Esophagus squamous epithelium (tissue), 5 donors: ENCODE measurements around the gene ATG9B. TPM values are rescaled to one million over a fixed set of nuclear protein-coding genes. Genes with fewer than 3 reads are reported as not detected.
A peak's percentile ranks its signal among the peaks of the same experiment; 100 is the strongest.

Source experiments
- DNase-seq: peaks from one replicate; lab custom pipeline; 2025; lab: John Stamatoyannopoulos, UW
- H3K27ac ChIP-seq, 4 donors: fragments of 200-600 bp; sonication (generic); one replicate each; pipeline ENCODE4 v1.5.1; 2016 to 2019; ENCODE audit warnings: mild to moderate bottlenecking in 1 of 4
- H3K27me3 ChIP-seq, 4 donors: fragments of 200-600 bp; sonication (generic); 1 replicate in 3 of 4; 2 replicates in 1 of 4; pipeline versions ENCODE4 v1.5.1 to v1.6.0; 2017 to 2021; ENCODE audit warnings: antibody characterized with exemption in 1 of 4
- H3K36me3 ChIP-seq, 3 donors: fragments of 200-600 bp; sonication (generic); one replicate each; pipeline ENCODE4 v1.5.1; 2016 to 2019
- H3K4me1 ChIP-seq, 3 donors: fragments of 200-600 bp; sonication (generic); one replicate each; pipeline ENCODE4 v1.5.1; 2017 to 2019
- H3K4me3 ChIP-seq, 4 donors: fragments of 200-600 bp; sonication (generic); 1 replicate in 3 of 4; 2 replicates in 1 of 4; pipeline ENCODE4 v1.5.1; 2016 to 2019; ENCODE audit warnings: mild to moderate bottlenecking in 2 of 4, moderate library complexity in 1 of 4
- H3K9me3 ChIP-seq, 3 donors: fragments of 200-600 bp; sonication (generic); one replicate each; pipeline ENCODE4 v1.5.1; 2016 to 2019
- CTCF ChIP-seq, 6 experiments: fragments of 450-650 bp in 4 of 6; fragments of 200-600 bp in 2 of 6; sonication (generic) in 2 of 6; IDR thresholded peaks; one replicate each; pipeline ENCODE4 v1.5.1; 2016 to 2019; ENCODE audit warnings: antibody characterized with exemption in 6 of 6, mild to moderate bottlenecking in 4 of 6, moderate library complexity in 4 of 6
- POLR2A ChIP-seq, 4 donors: fragments of 450-650 bp; IDR thresholded peaks; one replicate each; pipeline ENCODE4 v1.6.1; 2017; ENCODE audit warnings: antibody characterized with exemption in 4 of 4, mild to moderate bottlenecking in 4 of 4, moderate library complexity in 3 of 4
- WGBS, 2 donors: methylation state at CpG; one replicate each; pipeline ENCODE4 v1.1.5; 2018; 5-methylcytosine and 5-hydroxymethylcytosine counted together
- intact Hi-C: fragments of 100-400 bp; cut with DNase I; formaldehyde crosslinking; loops from one replicate; pipeline ENCODE4 v1.15.0; 2022
- total RNA-seq, 4 donors: library from RNA; depleted of rRNA; stranded (reverse); fragments of >200 nt; gene quantifications; one replicate each; pipeline ENCODE4 v1.1.0, GENCODE V29; 2016
- donor health status: DM: yes; HTN: yes; CAD: no.

Gene ATG9B
- total RNA-seq, 4 donors from 2014 or later, result 1.5 to 45.2 (median 12.8) TPM

GRCh38 chr7:151061213-151062110 is 37.2 kb upstream of the ATG9B start:
- DNase-seq, result no peak

GRCh38 chr7:151060416-151061212 is 36.3 kb upstream of the ATG9B start:
- Histone ChIP-seq H3K4me3 (peak overlapping the region; percentile 56 to 87 (median 82)), H3K9me3 (no peaks in the 10 kb centered on the region), H3K27me3 (no peaks in the 10 kb centered on the region), H3K36me3 (peaks cover 10 to 37% (median 18%) of the 10 kb centered on the region in 3 donors), H3K27ac (peak overlapping the region; percentile 85 to 99 (median 96)), H3K4me1 (peaks cover 42 to 68% (median 60%) of the 10 kb centered on the region in 3 donors)
- 14 to 18% methylated on average over 3 to 7 of the region's 21 CpGs for WGBS, 2 donors
- DNase-seq, result no peak
- no peak for TF ChIP-seq POLR2A (IDR thresholded peaks at IDR 0.05)
- no peak for TF ChIP-seq CTCF (IDR thresholded peaks at IDR 0.05)
- intact Hi-C loops, result no loop called here

More at GRCh38 chr7:151061213-151062110, 37.2 kb upstream of the ATG9B start:
- peak overlapping the region in 2 of 4 donors; percentile 76 to 87 for H3K4me3 ChIP-seq
- H3K36me3 ChIP-seq, result peaks cover 10 to 45% (median 25%) of the 10 kb centered on the region in 3 donors
- TF ChIP-seq POLR2A (IDR thresholded peaks at IDR 0.05) (no peak), CTCF (IDR thresholded peaks at IDR 0.05) (no peak)
- intact Hi-C loops, result no loop called here
- H3K27me3 ChIP-seq, result no peaks in the 10 kb centered on the region
- H3K27ac ChIP-seq, result peak overlapping the region in 3 of 4 donors; percentile 96 to 99 (median 97)
- no peaks in the 10 kb centered on the region for H3K9me3 ChIP-seq
- peaks cover 42 to 66% (median 58%) of the 10 kb centered on the region in 3 donors for H3K4me1 ChIP-seq
- WGBS, 2 donors, result 62 to 63% methylated on average over 20 to 23 of the region's 33 CpGs

GRCh38 chr7:151060113-151060415 is 35.8 kb upstream of the ATG9B start:
- peaks cover 8 to 31% (median 12%) of the 10 kb centered on the region in 3 donors for H3K36me3 ChIP-seq
- no peaks in the 10 kb centered on the region for H3K27me3 ChIP-seq
- no peaks in the 10 kb centered on the region for H3K9me3 ChIP-seq
- intact Hi-C loops, result no loop called here
- WGBS, 2 donors, result 0 to 1% methylated on average over 9 to 10 of the region's 17 CpGs
- TF ChIP-seq CTCF (IDR thresholded peaks at IDR 0.05) (no peak), POLR2A (IDR thresholded peaks at IDR 0.05) (no peak)
- H3K4me3 ChIP-seq, result peak overlapping the region; percentile 56 to 87 (median 82)
- H3K4me1 ChIP-seq, result peaks cover 42 to 68% (median 60%) of the 10 kb centered on the region in 3 donors
- H3K27ac ChIP-seq, result peak overlapping the region; percentile 85 to 99 (median 96)
- no peak for DNase-seq

GRCh38 chr7:151059367-151060112 is 35.2 kb upstream of the ATG9B start, which contains the start of gene SLC4A2:
SLC4A2 (plus strand) TSS chr7:151059589; CDS start chr7:151061988, 2,399 bp downstream.
- Histone ChIP-seq H3K27me3 (no peaks in the 10 kb centered on the region), H3K9me3 (no peaks in the 10 kb centered on the region), H3K4me1 (peaks cover 42 to 68% (median 60%) of the 10 kb centered on the region in 3 donors), H3K36me3 (peaks cover 2 to 28% (median 7%) of the 10 kb centered on the region in 3 donors), H3K4me3 (peak within 1 kb of the TSS; percentile 56 to 87 (median 82)), H3K27ac (peak within 1 kb of the TSS; percentile 85 to 99 (median 96))
- WGBS, 2 donors, result 0% methylated on average over 13 to 24 of the region's 75 CpGs
- intact Hi-C loops, result no loop called here
- DNase-seq, result peak; percentile 46
- peak in 2 of 4 donors; percentile 33 to 66 for TF ChIP-seq POLR2A (IDR thresholded peaks at IDR 0.05)
- peak in 5 of 6 experiments; percentile 24 to 39 (median 34) for TF ChIP-seq CTCF (IDR thresholded peaks at IDR 0.05)
